Islet precursor cell (in vitro differentiated cells): Measurements from ENCODE around the gene LZIC.

ENCODE experiments used
- DNase-seq: peaks from one replicate; pipeline ENCODE4 v3.0.0-alpha.2; 2018

LZIC gene

GRCh38 chr1:9910076-9910422, 33.1 kb downstream of the LZIC start, which contains the start of gene CTNNBIP1:
Gene CTNNBIP1, minus strand, starts transcription at chr1:9910269. Its CDS starts 38,205 bp downstream, at chr1:9872064.
- DNase-seq, result no peak

GRCh38 chr1:9909234-9910046, 33.8 kb downstream of the LZIC start:
- DNase-seq, result no peak

- DNase-seq, result no peak
Observed at GRCh38 chr1:9908871-9909233, 34.3 kb downstream of the LZIC start.

- no peak for DNase-seq
Observed at GRCh38 chr1:9907441-9907840, 35.8 kb downstream of the LZIC start.

- DNase-seq, result no peak
Observed at GRCh38 chr1:9906466-9906865, 36.7 kb downstream of the LZIC start.

- no peak for DNase-seq
Observed at GRCh38 chr1:9905010-9905409, 38.2 kb downstream of the LZIC start.

GRCh38 chr1:9904596-9904995, 38.6 kb downstream of the LZIC start:
- DNase-seq, result no peak

GRCh38 chr1:9903801-9904527, 39.2 kb downstream of the LZIC start:
- no peak for DNase-seq

- DNase-seq, result no peak
Observed at GRCh38 chr1:9902060-9902452, 41.1 kb downstream of the LZIC start.

- DNase-seq, result no peak
Observed at GRCh38 chr1:9901148-9902059, 41.8 kb downstream of the LZIC start.

GRCh38 chr1:9900142-9901043, 42.8 kb downstream of the LZIC start:
- DNase-seq, result no peak

- DNase-seq, result no peak
Observed at GRCh38 chr1:9894115-9894514, 49.1 kb downstream of the LZIC start.

- DNase-seq, result peak; percentile 85
Observed at GRCh38 chr1:9892563-9893528, 50.3 kb downstream of the LZIC start.

- DNase-seq, result peak; percentile 67
Observed at GRCh38 chr1:9891207-9891606, 52.0 kb downstream of the LZIC start.

- DNase-seq, result peak; percentile 93
Observed at GRCh38 chr1:9890224-9890731, 52.9 kb downstream of the LZIC start.

GRCh38 chr1:9889411-9889810, 53.8 kb downstream of the LZIC start:
- no peak for DNase-seq

- no peak for DNase-seq
Observed at GRCh38 chr1:9888886-9889285, 54.3 kb downstream of the LZIC start.

GRCh38 chr1:9887070-9887469, 56.1 kb downstream of the LZIC start:
- no peak for DNase-seq

GRCh38 chr1:9886092-9886742, 57.0 kb downstream of the LZIC start:
- no peak for DNase-seq

- DNase-seq, result no peak
Observed at GRCh38 chr1:9884805-9885204, 58.4 kb downstream of the LZIC start.
